ENCODE measurements around the gene TYW1B.
"Not testable (repeated sequence)": the region's sequence is repeated elsewhere in the genome, so short reads cannot be mapped to it uniquely, and the experiment has no call there.

DNA sequence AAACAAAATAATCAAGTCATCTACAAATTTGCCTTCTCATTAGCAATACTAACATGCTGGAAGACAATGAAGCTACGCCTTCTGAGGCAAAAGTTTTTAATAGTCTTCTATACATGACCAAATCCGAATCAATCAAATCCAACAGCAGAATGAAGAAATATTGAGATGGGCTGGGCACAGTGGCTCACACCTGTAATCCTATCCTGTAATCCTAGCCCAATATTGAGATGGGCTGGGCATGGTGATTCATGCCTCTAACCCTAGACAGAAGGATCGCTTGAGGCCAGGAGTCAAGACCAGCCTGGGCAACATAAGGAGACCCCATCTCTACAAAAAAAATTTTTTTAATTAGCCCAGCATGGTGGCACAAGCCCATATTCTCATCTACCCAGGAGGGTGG, 5.5 kb downstream of the TYW1B start:
- not testable (repeated sequence) for TF ChIP-seq POLR2A, POLR2AphosphoS5, EP300 (IDR thresholded peaks at IDR 0.05)
- TF ChIP-seq, protein P1, sequence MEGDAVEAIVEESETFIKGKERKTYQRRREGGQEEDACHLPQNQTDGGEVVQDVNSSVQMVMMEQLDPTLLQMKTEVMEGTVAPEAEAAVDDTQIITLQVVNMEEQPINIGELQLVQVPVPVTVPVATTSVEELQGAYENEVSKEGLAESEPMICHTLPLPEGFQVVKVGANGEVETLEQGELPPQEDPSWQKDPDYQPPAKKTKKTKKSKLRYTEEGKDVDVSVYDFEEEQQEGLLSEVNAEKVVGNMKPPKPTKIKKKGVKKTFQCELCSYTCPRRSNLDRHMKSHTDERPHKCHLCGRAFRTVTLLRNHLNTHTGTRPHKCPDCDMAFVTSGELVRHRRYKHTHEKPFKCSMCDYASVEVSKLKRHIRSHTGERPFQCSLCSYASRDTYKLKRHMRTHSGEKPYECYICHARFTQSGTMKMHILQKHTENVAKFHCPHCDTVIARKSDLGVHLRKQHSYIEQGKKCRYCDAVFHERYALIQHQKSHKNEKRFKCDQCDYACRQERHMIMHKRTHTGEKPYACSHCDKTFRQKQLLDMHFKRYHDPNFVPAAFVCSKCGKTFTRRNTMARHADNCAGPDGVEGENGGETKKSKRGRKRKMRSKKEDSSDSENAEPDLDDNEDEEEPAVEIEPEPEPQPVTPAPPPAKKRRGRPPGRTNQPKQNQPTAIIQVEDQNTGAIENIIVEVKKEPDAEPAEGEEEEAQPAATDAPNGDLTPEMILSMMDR (IDR thresholded peaks at IDR 0.05): not testable (repeated sequence)
